Pulmonary artery endothelial cell (primary cell): ENCODE results near the gene ILK. TPM values are rescaled to one million over a fixed set of nuclear protein-coding genes. Genes with fewer than 3 reads are reported as not detected.

Experiments used
- DNase-seq: peaks from one replicate; pipeline ENCODE4 v3.0.0-alpha.2; 2011; ENCODE audit warnings: low read depth, low spot score
- total RNA-seq: library from RNA; depleted of rRNA; stranded (reverse); fragments of >200 nt; gene quantifications from 2 replicates; pipeline ENCODE4 v1.2.3, GENCODE V29; 2014

ILK gene
- total RNA-seq, 1 donor from 2014 or later = 138 TPM

GRCh38 chr11:6655790-6656583 lies 52.4 kb downstream of the ILK start, which contains the start of gene DCHS1:
Gene DCHS1 (minus strand): TSS chr11:6655809. CDS start chr11:6641613, 14,196 bp downstream.
- DNase-seq = no peak

- DNase-seq = no peak
Observed at GRCh38 chr11:6656584-6656915, 53.0 kb downstream of the ILK start.

- DNase-seq = no peak
Observed at GRCh38 chr11:6656936-6657335, 53.4 kb downstream of the ILK start.

- DNase-seq = no peak
Observed at GRCh38 chr11:6657346-6657745, 53.8 kb downstream of the ILK start.

GRCh38 chr11:6658647-6659046 lies 55.1 kb downstream of the ILK start:
- DNase-seq = no peak

Other genes with a start within 250 kb of the ILK start
- gene SMPD1, start 213.3 kb upstream of the ILK start, total RNA-seq = 16.9 and 23.4 TPM in 2 replicates
- gene APBB1, start 184.7 kb upstream of the ILK start, total RNA-seq = 59.2 and 63.5 TPM in 2 replicates
- gene HPX, start 162.8 kb upstream of the ILK start, total RNA-seq = 0.13 and 0.32 TPM in 2 replicates
- gene TRIM3, start 129.8 kb upstream of the ILK start, total RNA-seq = 25.6 and 30.3 TPM in 2 replicates
- gene ARFIP2, start 122.4 kb upstream of the ILK start, total RNA-seq = 53.2 and 64.8 TPM in 2 replicates
- 23.4 and 27.9 TPM in 2 replicates for gene TIMM10B, start 122.3 kb upstream of the ILK start, total RNA-seq
- gene DNHD1, start 106.5 kb upstream of the ILK start, total RNA-seq = 2.0 and 2.5 TPM in 2 replicates
- gene RRP8, start 158 bp upstream of the ILK start, total RNA-seq = 13.2 and 23.7 TPM in 2 replicates
- gene TAF10, start 8.4 kb downstream of the ILK start, total RNA-seq = 36.2 and 45.7 TPM in 2 replicates
- 85.3 and 160 TPM in 2 replicates for gene TPP1, start 15.6 kb downstream of the ILK start, total RNA-seq
- 41.7 and 47.4 TPM in 2 replicates for gene DCHS1, start 52.0 kb downstream of the ILK start, total RNA-seq
- gene MRPL17, start 79.6 kb downstream of the ILK start, total RNA-seq = 75.5 and 91.9 TPM in 2 replicates
- gene OR2AG2, start 168.2 kb downstream of the ILK start, total RNA-seq = 0.07 TPM in 2 replicates
- gene OR2AG1, start 179.2 kb downstream of the ILK start, total RNA-seq = under 0.01 TPM in 1 of 2 replicates, not detected in the other
- 0.07 and 0.20 TPM in 2 replicates for gene OR6A2, start 195.9 kb downstream of the ILK start, total RNA-seq
- not detected in 2 replicates for gene OR10A5, start 241.9 kb downstream of the ILK start, total RNA-seq